C4-2B (cell line): ENCODE data around the gene RRAS.
A peak's percentile ranks its signal among the peaks of the same experiment; 100 is the strongest.

ENCODE experiments used
- H3K27ac ChIP-seq: fragments of 450-650 bp; 2 replicates; pipeline ENCODE4 v1.5.1; 2017
- CTCF ChIP-seq: fragments of 450-650 bp; conservative IDR thresholded peaks from 2 replicates; pipeline ENCODE4 v1.5.1; 2017; ENCODE audit warnings: mild to moderate bottlenecking
- ZFX ChIP-seq: fragments of 450-650 bp; IDR thresholded peaks from 2 replicates; pipeline ENCODE4 v1.6.1; 2017

Gene RRAS

GRCh38 chr19:49676136-49676783 lies 36.3 kb upstream of the RRAS start:
- peak overlapping the region; percentile 93 for H3K27ac ChIP-seq
- TF ChIP-seq CTCF (no peak), ZFX (no peak)

DNA sequence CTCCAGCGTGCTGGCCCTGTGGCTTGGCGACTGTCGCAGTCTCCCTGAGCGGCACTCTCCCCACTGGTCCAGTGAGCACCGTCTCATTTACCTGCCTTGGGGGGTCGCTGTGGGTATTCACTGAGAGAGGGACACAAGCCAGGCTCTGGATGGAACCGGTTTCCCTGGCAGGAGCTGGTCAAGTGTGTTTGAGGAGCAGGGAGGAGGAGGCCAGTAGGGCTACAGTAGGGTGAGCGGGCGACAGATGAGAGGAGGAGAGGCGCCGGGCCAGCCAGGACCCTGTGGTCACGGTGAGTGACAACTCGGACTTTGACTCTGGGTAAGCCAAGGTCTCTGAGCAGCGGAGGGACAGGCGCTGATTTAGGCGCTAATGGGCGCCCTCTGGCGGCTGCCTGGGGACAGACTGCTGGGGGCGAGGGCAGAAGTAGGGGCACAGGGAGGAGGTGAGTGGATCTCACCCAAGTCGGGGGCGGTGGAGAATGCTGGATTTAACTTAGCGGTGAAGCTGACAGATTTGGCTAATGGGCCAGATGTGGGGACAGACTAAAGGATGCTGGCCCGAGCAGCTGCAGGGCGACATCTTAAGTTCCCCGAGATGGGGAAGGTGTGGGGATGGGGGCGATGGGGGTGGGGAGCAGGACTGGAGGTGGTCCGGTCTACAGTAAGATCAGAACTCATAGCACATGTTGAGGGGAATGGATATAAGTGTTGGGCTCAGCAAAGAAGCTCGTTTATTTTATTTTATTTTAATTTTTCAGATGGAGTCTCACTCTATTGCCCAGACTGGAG lies 32.4 kb upstream of the RRAS start:
- peak overlapping the region; percentile 17; the same call in 1 of the 2 replicates for H3K27ac ChIP-seq

GRCh38 chr19:49669516-49669915 lies 29.6 kb upstream of the RRAS start:
- TF ChIP-seq CTCF (no peak), ZFX (no peak)
- H3K27ac ChIP-seq: no peak overlapping the region

More for the DNA sequence above, 32.4 kb upstream of the RRAS start:
- TF ChIP-seq ZFX (no peak), CTCF (peak; percentile 98)

DNA sequence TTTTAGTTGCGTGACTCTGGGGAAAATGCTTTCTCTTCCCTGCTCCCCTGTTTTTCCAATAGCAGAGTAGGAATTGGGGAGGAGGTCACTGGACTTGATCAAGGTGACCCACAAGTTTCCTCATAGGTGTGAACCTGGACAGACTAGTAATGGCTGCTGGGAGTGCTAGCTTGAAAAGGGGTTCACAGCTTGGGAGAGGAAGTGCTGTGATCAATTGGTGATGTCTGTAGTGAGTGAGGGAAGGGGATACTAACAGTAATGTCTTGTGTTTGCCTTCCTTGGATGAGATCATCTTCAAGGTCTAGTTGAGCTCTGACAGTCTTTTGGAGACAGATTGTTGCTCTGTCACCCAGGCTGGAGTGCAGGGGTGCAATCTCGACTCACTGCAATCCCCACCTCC lies 27.5 kb upstream of the RRAS start:
- no peak for TF ChIP-seq ZFX
- no peak for TF ChIP-seq CTCF
- H3K27ac ChIP-seq: no peak overlapping the region

GRCh38 chr19:49666120-49666444 lies 26.1 kb upstream of the RRAS start:
- peak overlapping the region; percentile 91 for H3K27ac ChIP-seq

DNA sequence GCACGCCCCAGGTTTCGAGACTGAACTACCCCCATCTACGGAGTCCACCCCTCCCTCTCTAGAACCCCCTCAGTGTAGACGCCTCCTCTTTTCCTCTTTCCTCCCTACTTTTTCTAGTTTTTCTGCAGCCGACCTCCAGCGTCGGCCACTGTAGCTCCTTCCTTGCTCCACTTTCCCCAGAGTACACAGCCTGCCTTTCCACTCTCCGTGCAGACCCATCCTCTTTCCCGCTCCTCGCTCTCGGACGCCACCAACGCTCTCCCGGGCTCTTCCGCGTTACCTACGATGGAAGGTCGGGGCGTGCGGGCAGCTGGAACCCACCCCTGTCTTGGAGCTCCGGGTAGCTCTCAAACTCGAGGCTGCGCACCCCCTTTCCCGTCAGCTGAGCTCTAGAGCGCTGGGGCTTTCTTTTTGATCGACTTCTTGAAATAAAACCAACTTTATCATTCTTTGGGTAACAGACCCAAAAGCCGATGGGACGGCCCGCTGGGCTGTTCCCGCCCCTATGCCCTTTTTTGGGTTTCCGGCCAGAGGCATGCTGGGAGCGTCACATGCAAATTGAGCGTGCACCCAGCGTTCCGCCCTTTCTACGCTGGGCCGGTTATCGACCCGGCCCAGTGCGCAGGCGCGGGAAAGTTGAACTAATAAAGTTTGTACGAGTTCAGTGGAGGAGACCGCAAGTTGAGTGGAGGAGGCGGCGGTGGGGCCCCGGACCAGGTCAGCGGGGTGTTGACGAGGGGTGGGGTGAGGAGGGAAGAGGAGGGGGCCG lies 25.6 kb upstream of the RRAS start, which contains the start of the genes BCL2L12 and IRF3:
Gene BCL2L12 (plus strand): TSS at position 583 of the 769 bp plus-strand sequence. CDS start 760 bp downstream, outside the sequence.
Gene IRF3 (minus strand): TSS at position 507 of the 769 bp plus-strand sequence. CDS start 1,019 bp downstream, outside the sequence.
- no peak for TF ChIP-seq ZFX
- peak within 1 kb of the TSS; percentile 91 for H3K27ac ChIP-seq

More at GRCh38 chr19:49666120-49666444, 26.1 kb upstream of the RRAS start:
- TF ChIP-seq CTCF: no peak
- TF ChIP-seq ZFX: no peak

GRCh38 chr19:49665036-49665350 lies 25.1 kb upstream of the RRAS start:
- H3K27ac ChIP-seq: peak overlapping the region; percentile 91

More at GRCh38 chr19:49665036-49665350, 25.1 kb upstream of the RRAS start:
- TF ChIP-seq ZFX (no peak), CTCF (no peak)
